EL (cell line): ENCODE measurements around the gene KRT73.
A peak's percentile ranks its signal among the peaks of the same experiment; 100 is the strongest.

Source experiments
- DNase-seq: peaks from one replicate; pipeline ENCODE4 v3.0.0-alpha.2; 2016

The KRT73 gene

DNA sequence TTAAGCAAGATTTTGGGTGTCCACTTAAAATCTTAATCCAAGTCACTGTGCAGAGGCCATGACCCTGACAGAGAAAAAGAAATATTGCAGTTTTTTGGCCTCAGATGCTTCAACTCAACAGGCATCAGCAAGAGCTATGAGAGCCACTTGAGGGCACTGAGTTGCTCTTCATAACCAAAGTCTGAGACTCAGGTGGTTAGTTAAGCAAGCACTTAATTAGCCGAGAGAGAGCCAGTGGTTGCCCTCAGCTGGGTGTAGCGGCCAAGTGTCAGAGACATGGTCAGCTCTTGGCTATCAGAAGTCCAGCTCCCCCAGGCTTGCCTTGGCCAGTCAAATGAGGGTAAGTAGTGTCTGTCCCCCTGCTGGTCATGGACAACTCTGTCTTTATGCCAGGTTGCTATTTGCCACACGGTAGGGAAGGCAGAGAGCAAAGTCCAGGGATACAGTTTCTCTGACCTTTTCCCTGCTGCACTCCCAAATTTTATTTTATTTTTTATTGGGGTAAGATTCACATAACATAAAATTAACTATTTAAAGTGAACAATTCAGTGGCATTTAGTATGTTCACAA, 56.4 kb downstream of the KRT73 start:
- DNase-seq = peak; percentile 11

DNA sequence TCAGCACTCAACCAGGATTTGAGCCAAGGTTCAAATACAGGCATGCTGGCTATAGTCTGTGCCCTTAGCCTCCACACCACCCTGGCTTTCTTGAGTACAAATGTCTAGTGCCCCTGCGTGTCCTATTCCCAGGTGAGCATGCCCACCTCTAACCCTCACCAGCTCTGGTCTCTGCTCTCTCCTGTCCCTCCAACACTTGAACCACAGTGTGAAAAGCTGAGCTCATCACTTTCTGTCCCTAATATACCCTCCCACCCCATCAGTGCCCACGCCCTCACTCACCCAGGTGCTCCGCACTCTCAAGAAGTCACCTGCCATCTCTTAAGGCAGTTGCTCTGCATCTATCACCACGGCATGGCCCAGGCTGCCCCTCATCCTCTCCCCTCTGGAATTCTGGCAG, 58.4 kb downstream of the KRT73 start:
- DNase-seq = no peak

DNA sequence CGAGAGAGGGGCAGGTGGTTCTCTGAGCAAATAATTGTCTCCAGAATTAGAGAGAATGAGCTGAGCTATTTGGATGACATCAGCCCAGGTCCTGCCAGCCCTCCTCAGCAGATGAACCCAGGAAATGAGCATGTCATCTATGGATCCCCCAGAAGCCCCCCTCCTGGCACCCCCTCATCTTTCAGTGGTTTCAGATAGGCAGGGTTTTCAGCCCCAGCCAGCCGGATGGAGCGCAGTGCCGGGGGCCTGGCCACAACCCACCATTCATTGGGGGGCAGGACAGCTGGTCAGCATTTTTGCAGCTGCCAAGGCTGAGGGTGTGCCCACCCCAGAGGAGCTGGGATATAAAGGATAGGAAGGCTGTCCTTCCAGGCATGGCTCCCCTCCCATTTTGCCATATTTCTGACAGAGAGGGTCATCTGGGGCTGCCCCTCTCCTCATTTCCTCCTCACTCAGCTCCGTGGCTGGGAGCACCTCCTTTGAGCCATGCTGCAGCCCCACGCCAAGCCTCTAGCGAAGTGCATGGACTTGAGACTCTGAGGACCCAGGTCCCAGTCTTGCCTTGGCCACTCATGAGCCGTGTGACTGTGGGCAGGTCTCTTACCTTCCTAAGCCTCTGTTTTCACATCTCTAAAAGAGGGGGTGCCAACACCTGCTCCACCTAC, 59.4 kb downstream of the KRT73 start:
- no peak for DNase-seq
